22Rv1 (cell line): ENCODE measurements around the gene DPYSL5.

Source experiments
- H3K27ac ChIP-seq: fragments of 450-650 bp; 2 replicates; pipeline ENCODE4 v1.5.1; 2017
- CTCF ChIP-seq: fragments of 450-650 bp; IDR thresholded peaks from 2 replicates; pipeline ENCODE4 v1.5.1; 2017; ENCODE audit warnings: mild to moderate bottlenecking
- ZFX ChIP-seq: fragments of 450-650 bp; IDR thresholded peaks from 2 replicates; pipeline ENCODE4 v1.6.1; 2017; ENCODE audit warnings: antibody characterized with exemption, borderline replicate concordance

DPYSL5 gene

GRCh38 chr2:26820932-26821331, 27.0 kb upstream of the DPYSL5 start:
- no peak overlapping the region for H3K27ac ChIP-seq
- no peak for TF ChIP-seq ZFX

- TF ChIP-seq ZFX (no peak), CTCF (no peak)
- no peak overlapping the region for H3K27ac ChIP-seq
Observed at GRCh38 chr2:26822877-26823276, 25.1 kb upstream of the DPYSL5 start.

GRCh38 chr2:26838121-26838906, 9.6 kb upstream of the DPYSL5 start:
- no peak for TF ChIP-seq ZFX
- TF ChIP-seq CTCF = no peak
- H3K27ac ChIP-seq = no peak overlapping the region

GRCh38 chr2:26840937-26841610, 6.9 kb upstream of the DPYSL5 start:
- H3K27ac ChIP-seq = no peak overlapping the region
- peak; percentile 26 for TF ChIP-seq CTCF
- TF ChIP-seq ZFX = no peak

GRCh38 chr2:26843041-26843440, 4.9 kb upstream of the DPYSL5 start:
- no peak overlapping the region for H3K27ac ChIP-seq
- TF ChIP-seq ZFX (no peak), CTCF (no peak)

- TF ChIP-seq ZFX (no peak), CTCF (no peak)
- H3K27ac ChIP-seq = no peak overlapping the region
Observed at GRCh38 chr2:26845021-26845420, 2.9 kb upstream of the DPYSL5 start.

GRCh38 chr2:26846334-26847306, 1.3 kb upstream of the DPYSL5 start:
- H3K27ac ChIP-seq = no peak overlapping the region
- TF ChIP-seq ZFX = no peak
- TF ChIP-seq CTCF = peak; percentile 92
